Spleen (tissue), 7 donors: ENCODE measurements around the gene COL21A1.

Experiments
- CTCF ChIP-seq, 11 experiments: fragments of 200-600 bp in 7 of 11; fragments of 450-650 bp in 4 of 11; sonication (generic) in 4 of 11; IDR thresholded peaks in 8 of 11; conservative IDR thresholded peaks in 3 of 11; 1 replicate in 7 of 11; 2 replicates in 4 of 11; pipeline versions ENCODE4 v1.4.0 to v1.8.0; 2016 to 2021; ENCODE audit warnings: antibody characterized with exemption in 11 of 11, inconsistent platforms in 4 of 11, mild to moderate bottlenecking in 1 of 11
- POLR2A ChIP-seq, 3 donors: fragments of 450-650 bp; IDR thresholded peaks; one replicate each; pipeline ENCODE4 v1.5.1; 2017; ENCODE audit warnings: antibody characterized with exemption in 3 of 3, mild to moderate bottlenecking in 1 of 3
- POLR2AphosphoS5 ChIP-seq, 3 donors: sonication (generic); formaldehyde crosslinking; IDR thresholded peaks; one replicate each; pipeline ENCODE4 v1.5.1; 2017; ENCODE audit warnings: antibody characterized with exemption in 3 of 3
- donor health status: DM: no; HTN: no; CAD: no; lungs with moderate emphysema.
- donor health status: DM: no; HTN: no; CAD: no.
- donor health status: DM: no; HTN: no; CAD: no.

GRCh38 chr6:56024931-56025330, 222.4 kb downstream of the COL21A1 start:
- no peak for TF ChIP-seq CTCF (IDR thresholded peaks at IDR 0.05 in 8 of 11, conservative IDR thresholded peaks at IDR 0.05 in 3 of 11)
- no peak for TF ChIP-seq POLR2A (IDR thresholded peaks at IDR 0.05)
- no peak for TF ChIP-seq POLR2AphosphoS5 (IDR thresholded peaks at IDR 0.05)
